Measurements from ENCODE around the gene EHMT1.

Gene EHMT1

GRCh38 chr9:137740312-137740711 is 121.5 kb downstream of the EHMT1 start:
- TF ChIP-seq CTCF (IDR thresholded peaks at IDR 0.05; ENCODE audit: low read depth, low read length) = no peak
- H3K4me3 ChIP-seq (ENCODE audit: low read depth, low read length) = no peak overlapping the region

- H3K4me3 ChIP-seq (ENCODE audit: low read depth, low read length) = no peak overlapping the region
- TF ChIP-seq CTCF (IDR thresholded peaks at IDR 0.05; ENCODE audit: low read depth, low read length) = no peak
These were observed 122.5 kb downstream of the EHMT1 start for GRCh38 chr9:137741330-137741729.

GRCh38 chr9:137742698-137743097 is 123.9 kb downstream of the EHMT1 start:
- H3K4me3 ChIP-seq (ENCODE audit: low read depth, low read length) = no peak overlapping the region
- TF ChIP-seq CTCF (IDR thresholded peaks at IDR 0.05; ENCODE audit: low read depth, low read length) = no peak

- no peak overlapping the region for H3K4me3 ChIP-seq (ENCODE audit: low read depth, low read length)
These were observed 124.9 kb downstream of the EHMT1 start for GRCh38 chr9:137743695-137744094.

GRCh38 chr9:137744632-137745183 is 125.9 kb downstream of the EHMT1 start:
- no peak overlapping the region for H3K4me3 ChIP-seq (ENCODE audit: low read depth, low read length)
- TF ChIP-seq CTCF (IDR thresholded peaks at IDR 0.05; ENCODE audit: low read depth, low read length) = no peak

More at GRCh38 chr9:137743695-137744094, 124.9 kb downstream of the EHMT1 start:
- no peak for TF ChIP-seq CTCF (IDR thresholded peaks at IDR 0.05; ENCODE audit: low read depth, low read length)

- no peak for TF ChIP-seq CTCF (IDR thresholded peaks at IDR 0.05; ENCODE audit: low read depth, low read length)
- H3K4me3 ChIP-seq (ENCODE audit: low read depth, low read length) = no peak overlapping the region
These were observed 126.8 kb downstream of the EHMT1 start for GRCh38 chr9:137745541-137745991.

GRCh38 chr9:137748311-137748710 is 129.5 kb downstream of the EHMT1 start:
- no peak for TF ChIP-seq CTCF (IDR thresholded peaks at IDR 0.05; ENCODE audit: low read depth, low read length)
- no peak overlapping the region for H3K4me3 ChIP-seq (ENCODE audit: low read depth, low read length)
